GM18505 (cell line): ENCODE measurements around the gene MYBBP1A.

Experiments
- ATAC-seq: cut with Tn5 transposase; IDR thresholded peaks from one replicate; pipeline ENCODE4 v1.9.1; 2021; ENCODE audit not compliant: unreplicated experiment
- POLR2A ChIP-seq: IDR thresholded peaks from 4 replicates; pipeline ENCODE4 v1.6.1; 2011; ENCODE audit warnings: borderline replicate concordance; ENCODE audit not compliant: insufficient read depth, insufficient read length; ENCODE audit errors: extremely low read depth

MYBBP1A gene

DNA sequence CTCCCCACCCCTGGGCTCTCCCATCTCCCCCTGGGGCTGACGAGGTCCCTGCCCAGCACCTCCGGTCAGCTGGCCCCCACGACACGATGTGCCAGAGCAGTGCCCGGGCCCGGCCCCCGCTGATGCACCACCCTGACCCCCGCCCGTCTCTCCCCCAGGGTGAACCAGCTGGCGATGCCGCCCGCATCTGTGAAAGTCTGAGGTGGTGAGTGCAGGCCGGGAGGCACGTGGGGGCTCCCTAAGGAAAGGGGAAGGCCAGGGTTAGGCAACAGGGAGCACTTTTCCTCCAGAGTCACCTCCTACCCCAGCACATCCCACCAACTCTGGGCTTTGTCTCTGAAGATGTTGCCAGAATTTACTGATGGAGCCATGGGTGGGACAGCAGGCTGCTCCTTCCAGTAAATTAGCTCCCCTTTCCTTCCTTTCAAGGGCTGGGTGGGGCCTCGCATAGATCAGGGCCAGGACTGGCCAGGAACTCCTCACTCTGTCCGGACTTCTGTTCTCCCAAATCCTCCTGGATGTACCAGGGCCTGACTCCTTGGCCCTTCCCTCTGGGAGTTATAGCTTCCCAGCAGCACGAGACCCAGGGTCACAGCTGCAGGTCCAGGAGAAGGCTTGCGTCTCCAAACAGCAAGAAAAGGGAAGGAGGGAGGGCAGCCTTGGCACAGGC lies 18.3 kb downstream of the MYBBP1A start:
- TF ChIP-seq POLR2A, result no peak
- no peak for ATAC-seq

DNA sequence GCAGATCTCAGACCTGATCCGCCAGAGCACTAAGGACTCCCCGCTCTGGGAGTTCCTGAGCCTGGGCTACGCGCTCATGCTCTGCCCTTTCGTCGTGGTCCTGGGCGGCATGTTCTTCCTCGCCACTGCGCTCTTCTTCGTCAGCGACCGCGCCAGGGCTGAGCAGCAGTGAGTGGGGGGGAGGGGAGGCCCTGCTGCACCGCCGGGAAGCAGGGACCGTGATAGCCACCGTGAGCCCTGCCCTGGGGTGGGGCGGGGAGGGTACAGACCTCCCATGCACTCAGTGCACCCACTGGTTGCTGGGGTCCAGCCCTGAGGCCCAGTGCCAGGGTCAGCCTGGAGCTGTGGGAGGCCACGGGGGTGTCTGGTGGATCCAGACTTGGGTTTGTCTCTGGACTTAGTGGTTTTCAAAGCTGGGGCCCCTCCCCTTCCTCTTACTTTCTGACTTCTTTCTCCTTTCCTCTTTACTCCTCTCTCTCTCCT lies 18.9 kb downstream of the MYBBP1A start:
- no peak for TF ChIP-seq POLR2A
- ATAC-seq, result no peak

DNA sequence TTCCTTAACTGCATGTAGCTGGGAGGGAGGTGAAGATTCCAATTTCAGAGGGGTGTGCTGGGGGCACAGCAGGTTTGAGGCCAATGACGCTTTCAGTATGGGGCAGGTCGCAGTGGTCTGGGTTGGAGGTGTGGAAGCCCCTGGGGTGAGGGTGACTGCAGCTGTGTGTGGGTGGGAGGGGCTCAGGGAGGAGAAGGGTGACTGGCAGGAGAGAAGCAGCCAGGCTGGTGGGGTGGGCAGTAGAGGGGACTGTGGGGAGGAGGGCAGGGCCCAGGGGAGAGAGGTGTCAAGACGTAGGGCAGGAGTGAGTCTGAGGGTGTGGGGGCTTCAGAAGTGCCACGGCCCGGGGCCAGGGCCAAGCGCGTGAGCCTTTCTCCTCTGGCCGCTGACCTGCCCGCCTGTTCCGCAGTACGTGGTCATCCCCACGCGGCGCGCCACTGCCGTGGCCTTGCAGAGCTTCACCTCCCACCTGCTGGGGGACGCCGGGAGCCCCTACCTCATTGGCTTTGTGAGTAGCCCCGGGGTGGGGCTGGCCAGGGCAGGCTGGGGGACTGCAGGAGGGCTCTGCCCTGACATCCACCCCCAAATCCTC lies 19.4 kb downstream of the MYBBP1A start:
- TF ChIP-seq POLR2A, result no peak
- ATAC-seq, result no peak

DNA sequence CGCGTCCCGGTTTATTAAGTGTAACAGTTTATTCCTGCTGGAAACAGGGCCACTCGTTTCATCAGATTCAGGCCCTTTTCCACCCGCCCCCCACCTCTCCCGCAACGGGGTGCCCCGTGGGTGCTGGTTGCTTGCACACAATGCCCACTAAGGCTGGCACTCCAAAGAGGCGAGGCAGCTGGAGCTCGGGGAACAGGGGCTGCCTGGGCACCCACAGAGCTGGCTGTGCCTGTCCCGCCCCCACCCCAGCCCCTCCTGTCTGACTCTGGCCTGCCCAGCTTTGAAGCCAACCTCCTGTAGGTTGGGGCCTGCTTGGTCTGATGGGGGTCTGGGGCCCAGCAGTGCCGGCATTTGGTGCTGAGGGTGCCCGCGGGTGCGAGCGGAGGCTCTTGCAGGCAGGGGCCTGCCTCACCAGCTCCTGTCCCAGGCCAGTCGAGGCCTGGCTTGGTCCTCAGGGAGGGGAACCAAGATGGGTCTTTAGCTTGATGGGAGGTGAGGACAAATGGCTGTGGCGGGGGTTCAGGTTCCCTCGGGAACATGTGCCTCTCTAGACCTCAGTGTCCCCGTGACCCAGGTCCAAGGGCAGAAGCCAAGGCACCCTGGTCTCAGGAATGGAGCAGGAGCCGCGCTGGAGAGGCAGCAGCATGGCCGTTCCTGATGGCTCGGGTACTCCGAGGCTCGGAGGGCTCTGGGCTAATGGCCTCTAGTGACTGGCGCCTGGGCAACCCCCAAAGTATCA lies 20.1 kb downstream of the MYBBP1A start:
- no peak for ATAC-seq
- no peak for TF ChIP-seq POLR2A

DNA sequence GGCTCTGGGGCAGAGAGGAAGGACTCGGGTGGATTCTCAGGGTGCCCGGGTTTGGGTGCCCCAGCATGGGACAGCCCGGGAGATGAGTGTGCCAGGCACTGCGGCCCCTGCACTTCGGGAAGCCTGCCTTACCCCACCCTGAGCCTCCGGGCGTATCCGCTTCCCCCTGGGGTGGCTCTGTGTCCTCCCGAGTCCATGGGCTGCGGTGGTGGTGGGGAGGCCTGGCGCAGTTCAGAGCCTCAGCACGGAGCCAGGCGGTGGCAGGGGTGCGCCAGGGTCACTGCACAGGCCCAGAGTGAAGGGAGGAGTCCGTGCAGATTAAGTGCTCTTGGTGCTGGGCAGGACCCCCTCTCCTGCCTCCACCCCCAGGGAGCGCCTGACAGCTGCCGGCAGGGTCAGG lies 20.7 kb downstream of the MYBBP1A start:
- TF ChIP-seq POLR2A, result no peak
- no peak for ATAC-seq

DNA sequence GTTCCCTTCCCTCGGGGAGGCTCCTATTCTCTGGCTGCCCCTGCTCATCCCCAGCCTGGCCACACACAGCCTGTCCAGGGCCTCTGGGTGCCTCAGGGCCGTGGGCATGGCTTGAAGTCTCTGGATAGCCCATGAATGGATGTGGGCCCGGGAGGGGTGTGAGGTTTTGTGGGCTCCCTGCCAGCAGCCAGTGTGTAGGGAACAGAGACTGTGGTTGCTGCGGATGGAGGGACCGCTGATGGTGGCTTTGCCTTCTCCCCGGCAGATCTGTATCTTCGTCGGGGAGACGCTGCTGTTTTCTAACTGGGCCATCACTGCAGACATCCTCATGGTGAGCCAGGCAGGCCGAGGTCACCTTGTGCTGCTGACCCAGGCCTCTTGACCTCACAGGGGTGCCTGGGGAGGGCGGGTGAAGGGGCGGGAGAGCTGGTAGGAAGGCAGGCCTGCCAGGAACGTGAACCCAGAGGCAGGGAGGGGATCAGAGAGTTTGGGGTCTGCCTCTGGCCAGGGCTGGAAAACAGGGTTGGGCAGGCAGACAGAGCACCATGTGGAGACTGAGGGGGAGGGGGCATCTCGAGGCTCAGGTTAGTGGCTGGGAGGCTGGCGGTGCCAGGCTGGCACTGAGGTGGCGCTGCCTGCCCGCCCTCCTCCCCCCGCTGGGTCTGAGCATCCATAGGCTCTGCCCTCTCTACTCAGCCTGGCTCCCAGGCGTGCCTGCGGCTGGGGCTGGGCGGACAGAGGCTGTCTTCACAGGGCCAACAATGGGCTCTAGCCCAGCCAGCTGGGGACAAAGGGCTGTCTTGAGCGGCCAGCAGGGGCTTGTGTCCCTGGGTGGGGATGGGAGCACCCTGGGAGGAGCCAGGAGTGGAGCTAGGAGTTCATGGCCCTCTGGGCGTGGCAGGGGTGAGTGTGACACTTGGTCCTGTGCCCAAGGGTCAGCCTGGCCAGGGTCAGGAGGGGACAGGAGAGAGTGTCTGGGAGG lies 21.4 kb downstream of the MYBBP1A start:
- no peak for ATAC-seq
- peak; percentile 10 for TF ChIP-seq POLR2A

DNA sequence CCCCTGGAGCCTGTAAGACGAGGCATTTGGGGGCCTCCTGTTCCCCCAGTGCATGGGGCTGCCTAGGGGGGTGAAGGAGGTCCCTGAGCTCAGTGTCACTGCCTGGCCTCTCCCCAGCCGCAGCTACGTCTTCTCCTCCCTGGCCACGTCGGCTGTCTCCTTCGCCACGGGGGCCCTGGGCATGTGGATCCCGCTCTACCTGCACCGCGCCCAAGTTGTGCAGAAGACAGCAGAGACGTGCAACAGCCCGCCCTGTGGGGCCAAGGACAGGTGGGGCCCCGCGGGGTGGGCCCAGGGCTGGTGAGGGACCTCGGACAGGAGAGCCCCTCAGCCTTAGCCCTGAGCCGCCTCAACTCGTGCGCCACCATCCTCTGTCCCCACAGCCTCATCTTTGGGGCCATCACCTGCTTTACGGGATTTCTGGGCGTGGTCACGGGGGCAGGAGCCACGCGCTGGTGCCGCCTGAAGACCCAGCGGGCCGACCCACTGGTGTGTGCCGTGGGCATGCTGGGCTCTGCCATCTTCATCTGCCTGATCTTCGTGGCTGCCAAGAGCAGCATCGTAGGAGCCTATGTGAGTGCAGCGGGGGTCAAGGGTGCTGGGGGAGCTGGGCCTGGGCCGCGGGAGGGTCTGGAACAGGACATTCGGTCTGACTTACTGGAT lies 22.2 kb downstream of the MYBBP1A start:
- TF ChIP-seq POLR2A, result no peak
- no peak for ATAC-seq

DNA sequence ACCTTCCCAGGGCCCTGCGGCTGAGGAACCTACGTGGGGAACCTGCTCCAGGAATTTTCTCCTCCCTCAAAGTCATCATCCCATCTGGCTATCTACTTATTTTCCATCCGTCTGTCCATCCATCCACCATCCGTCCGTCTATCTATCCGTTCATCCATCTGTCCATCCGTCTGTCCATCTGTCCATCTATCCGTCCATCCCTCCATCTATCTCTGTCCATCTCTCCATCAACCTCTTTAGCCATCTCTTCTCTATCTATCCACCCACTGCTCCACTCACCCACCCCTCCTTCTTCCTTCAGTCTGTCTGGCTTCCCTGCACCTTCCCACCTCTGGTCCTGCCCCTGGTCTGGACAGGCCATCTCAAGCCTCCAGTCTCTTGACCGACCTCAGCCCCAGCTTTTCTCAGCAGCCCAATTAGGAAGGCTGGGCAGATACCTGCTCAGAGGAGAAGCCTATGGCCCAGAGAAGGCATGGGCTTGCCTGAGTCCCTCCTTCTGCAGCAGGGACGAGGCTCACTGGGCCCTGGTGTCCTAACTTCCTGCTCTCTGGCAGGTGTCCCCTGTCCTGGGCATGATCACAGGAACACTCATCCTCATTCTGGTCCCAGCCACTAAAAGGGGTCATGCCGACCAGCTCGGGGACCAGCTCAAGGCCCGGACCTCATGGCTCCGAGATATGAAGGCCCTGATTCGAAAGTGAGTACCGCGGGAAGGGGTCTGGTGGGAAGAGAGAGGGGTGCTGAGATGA lies 23.0 kb downstream of the MYBBP1A start:
- ATAC-seq, result no peak
- TF ChIP-seq POLR2A, result no peak

DNA sequence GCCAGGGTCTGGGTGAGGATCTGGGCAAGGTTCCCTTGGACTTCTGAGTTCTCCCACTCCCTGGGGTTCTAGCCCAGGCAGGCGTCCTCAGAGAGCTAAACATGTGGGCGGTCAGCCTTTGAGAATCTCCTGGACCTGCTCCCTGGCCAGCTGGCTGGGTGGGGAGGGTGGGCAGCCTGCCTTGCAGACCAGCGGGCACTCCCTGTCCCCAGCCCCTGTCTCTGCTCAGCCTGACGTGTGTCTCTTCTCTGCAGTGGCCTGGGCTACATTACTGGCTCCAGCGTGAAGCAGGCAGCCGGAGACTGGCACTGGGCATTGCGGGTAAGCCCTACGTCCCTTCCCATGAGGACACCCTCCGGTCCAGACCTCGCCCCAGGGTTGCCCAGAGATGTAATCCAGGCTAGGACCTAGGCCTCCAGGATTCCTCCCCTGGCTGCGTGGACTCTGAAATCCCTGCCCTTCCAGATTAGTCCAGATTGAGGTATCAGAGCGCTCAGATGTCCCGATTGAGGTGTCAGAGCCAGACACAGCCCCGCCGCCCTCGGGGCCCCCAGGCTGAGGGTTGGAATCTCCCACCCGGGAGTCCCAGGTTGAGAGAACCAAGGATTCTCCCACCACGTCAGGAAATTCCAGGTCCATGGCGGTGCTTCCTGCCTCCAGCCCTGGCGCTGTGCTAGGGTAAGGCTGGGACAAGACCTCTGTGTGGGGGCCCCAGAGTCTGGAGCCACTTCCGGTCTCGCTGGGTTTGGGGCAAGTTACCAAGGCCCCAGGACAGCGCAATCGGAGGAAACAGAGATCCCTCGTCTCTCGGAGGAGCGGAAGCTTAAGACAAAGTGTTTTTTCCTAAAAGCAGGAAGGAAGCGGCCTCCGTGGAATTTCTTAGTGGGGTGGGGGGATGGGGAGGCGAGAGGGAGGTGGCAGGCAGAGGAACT lies 24.1 kb downstream of the MYBBP1A start:
- no peak for TF ChIP-seq POLR2A
- ATAC-seq, result no peak

DNA sequence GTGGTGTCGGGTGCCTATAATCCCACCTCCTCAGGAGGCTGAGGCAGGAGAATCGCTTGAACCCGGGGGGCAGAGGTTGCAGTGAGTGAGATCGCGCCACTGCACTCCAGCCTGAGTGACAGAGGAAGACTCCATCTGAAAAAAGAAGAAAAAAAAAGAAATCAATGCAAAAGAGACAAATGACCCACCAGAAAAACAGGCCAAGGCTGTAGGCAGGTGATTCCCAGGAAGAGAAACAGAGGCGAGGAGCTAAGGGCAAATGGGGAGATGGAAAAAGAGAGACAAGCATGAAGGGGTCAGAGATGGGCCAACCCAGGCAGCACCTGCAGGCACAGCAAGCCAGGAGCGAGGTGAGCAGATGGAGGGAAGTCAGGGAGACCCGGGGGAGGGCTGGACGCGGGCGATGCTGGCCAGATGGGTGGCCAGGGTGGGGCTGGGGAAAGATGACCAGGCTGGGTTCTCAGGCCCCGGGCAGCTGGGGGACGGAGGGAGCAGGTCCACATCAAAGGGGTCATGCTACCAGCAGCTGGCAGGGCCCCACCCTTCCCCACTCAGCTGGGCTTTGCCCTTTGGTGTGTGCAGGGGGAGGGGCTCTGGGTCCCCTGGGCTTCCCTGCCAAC lies 25.5 kb downstream of the MYBBP1A start:
- no peak for TF ChIP-seq POLR2A
- no peak for ATAC-seq

DNA sequence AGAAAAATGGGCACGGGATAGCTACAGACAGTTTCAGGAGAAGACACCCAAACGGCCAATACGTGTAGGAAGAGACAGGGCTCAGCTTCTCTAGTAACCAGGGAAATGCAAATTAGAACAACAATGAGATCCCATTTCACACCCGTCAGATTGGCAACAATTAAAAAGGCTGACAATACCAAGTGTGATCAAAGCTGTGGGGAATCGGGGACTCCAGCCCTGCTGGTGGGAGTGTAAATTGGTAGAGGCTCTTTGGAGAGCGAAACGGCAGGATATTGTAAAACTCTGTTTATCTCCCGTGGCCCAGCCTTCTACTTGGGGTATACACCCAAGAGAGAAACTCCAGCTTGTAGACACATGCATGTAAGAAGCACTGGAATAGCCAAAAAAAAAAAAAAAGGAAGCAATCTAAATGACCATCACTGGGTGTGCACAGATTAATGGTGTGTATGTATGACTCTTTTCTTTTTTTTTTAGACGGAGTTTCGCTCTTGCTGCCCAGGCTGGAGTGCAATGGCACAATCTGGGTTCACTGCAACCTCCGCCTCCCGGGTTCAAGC lies 27.5 kb downstream of the MYBBP1A start:
- no peak for TF ChIP-seq POLR2A
- no peak for ATAC-seq

DNA sequence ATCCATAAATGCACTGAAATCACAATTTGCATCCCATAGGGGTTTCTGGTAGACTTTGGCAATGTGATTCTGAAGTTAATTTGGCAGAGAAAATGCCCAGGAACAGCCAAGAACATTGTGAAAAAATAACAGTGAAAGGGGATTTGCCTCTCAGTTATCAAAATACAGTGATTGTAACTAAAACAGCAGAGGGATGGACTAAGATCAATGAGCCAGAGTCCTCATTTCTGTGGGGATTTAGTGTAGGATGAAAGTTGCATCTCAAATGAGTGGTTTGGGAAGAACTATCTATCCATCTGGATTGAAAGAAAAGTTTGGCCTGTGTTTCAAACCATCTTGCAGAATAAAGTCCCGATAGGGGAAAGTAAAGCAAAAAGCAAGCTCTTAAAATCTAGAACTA lies 28.1 kb downstream of the MYBBP1A start:
- ATAC-seq, result no peak

More for the DNA sequence above, 28.1 kb downstream of the MYBBP1A start:
- TF ChIP-seq POLR2A, result no peak
